A549 treated with dexamethasone at 1 μM for 4 hours (cell line): Measurements from ENCODE around the gene ZNF17. TPM values are rescaled to one million over a fixed set of nuclear protein-coding genes. Genes with fewer than 3 reads are reported as not detected.

Experiments used
- total RNA-seq: library from RNA; stranded (reverse); fragments of 200-300 nt; extraction: Qiagen RNA extraction; gene quantifications from 5 replicates; pipeline ENCODE4 v1.2.3, GENCODE V29; 2022

The ZNF17 gene
- total RNA-seq = 5.0 to 7.8 TPM (median 5.2 TPM) in 5 replicates

DNA sequence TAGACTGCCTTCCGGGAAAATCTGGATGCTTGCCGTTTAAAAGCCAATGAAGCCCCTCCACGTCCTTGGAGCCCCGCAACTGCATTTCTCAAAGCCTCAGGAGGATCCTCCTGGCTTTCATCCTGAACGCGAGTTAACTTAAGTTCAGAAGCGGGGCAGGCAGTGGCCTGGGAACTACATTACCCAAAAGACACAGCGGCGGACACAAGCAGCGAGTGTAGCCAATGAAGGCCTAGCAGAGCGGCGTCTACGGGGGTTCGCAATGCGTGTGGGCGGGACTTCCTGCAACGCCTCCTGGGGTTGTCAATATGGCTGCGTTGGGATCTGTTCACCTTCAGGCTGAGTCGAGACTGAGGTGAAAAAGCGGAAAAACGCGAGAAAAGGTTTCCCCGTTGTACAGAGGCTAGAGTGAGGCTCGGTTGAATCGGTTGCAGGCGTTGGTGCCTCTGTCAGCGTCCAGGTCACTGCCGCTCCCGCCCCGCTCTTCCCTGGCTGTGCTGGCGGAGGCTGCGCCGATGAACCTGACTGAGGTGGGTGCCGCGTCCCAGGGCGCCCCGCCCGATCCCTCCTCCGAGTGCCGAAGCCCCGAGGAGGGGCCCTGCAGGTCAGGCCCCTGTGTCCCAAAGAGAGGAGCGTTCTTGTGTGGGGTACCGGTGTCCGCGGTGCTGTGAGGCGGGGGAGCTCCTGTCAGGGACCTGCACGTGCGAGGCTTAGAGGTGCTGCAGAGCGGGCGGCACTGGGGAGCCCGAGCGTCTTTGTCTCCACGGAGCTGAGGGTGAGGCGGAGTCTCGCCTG, at the start of gene ZNF17:
TSS of gene ZNF17 (plus strand) at position 285 of the 795 bp plus-strand sequence. CDS start 2,455 bp downstream, outside the sequence.

DNA sequence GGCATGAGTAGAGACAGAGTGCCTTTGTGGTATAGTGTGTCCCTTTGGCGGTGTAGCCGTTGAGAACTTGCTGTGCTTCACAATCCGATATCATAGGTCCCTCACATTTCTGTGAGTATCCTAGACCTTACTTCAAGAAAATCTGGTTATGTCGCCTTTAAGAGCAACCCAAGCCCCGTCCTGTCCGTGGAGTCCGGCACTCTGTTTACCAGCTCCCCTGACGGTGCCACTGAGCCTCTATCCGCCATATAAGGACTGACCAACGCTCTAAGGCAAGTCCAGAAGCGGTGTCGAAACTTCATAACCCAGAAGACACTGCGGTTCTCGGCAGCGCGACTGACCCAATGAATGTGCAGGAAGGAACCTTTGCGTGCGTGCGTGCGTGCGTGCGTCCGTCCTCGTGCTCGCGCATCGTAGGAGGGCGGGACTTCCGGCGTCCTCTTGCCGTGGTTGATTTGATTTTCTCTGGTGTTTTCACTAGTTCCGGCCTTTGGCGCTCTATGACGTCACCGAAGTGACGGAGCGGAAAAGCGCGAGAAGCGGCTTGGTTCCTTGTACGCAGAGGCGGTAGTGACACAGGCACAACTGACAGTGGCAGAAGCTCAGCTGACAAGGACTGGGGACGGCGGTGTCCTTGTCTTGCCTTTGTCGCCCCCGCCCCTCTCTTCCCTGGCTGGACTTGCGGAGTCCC, 47.8 kb upstream of the ZNF17 start, which contains the start of the genes TRAPPC2B and ZNF547:
TSS of gene TRAPPC2B (plus strand) at position 555 of the 691 bp plus-strand sequence. CDS start 1,283 bp downstream, outside the sequence.
TSS of gene ZNF547 (plus strand) at position 555 of the 691 bp plus-strand sequence. CDS start 5,005 bp downstream, outside the sequence.

DNA sequence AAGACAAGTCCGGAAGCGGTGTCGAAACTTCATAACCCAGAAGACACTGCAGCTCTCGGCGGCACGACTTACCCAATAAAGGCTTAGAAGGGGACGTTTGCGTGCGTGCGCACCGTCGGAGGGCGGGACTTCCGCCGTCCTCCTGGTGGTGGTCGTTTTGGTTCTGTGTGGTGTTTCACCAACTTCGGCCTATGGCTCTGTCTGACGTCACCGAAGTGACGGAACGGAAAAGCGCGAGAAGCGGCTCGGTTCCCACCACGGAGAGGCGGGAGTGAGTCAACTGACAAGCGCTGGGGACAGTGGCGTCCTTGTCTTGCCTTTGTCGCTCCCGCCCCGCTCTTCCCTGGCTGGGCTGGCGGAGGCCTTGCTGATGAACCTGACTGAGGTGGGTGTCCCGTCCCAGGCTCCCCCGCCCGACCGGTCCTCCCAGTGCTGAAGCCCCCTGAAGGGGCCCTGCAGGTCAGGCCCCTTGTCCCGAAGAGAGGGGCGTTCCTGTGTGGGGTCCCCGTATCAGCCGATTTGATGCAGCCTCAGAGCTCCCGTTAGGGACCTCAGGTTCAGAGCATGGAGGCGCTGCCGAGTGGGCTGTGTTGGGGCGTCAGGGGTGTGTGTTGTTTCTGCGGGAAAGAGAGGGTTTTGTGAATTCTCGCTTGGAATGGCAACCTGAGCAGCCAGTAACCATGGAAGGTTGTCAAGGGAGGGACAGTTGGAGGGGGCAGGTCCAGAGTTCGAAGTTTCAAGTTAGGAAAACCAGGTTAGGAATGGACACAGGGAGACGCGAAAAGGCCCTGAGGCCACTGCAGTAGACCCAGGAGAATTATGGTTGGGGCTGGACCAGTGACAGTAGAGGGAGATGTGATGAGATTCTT, 21.0 kb upstream of the ZNF17 start, which contains the start of gene ZNF548:
TSS of gene ZNF548 (plus strand) at position 125 of the 869 bp plus-strand sequence. CDS start at position 371, 246 bp downstream.

DNA sequence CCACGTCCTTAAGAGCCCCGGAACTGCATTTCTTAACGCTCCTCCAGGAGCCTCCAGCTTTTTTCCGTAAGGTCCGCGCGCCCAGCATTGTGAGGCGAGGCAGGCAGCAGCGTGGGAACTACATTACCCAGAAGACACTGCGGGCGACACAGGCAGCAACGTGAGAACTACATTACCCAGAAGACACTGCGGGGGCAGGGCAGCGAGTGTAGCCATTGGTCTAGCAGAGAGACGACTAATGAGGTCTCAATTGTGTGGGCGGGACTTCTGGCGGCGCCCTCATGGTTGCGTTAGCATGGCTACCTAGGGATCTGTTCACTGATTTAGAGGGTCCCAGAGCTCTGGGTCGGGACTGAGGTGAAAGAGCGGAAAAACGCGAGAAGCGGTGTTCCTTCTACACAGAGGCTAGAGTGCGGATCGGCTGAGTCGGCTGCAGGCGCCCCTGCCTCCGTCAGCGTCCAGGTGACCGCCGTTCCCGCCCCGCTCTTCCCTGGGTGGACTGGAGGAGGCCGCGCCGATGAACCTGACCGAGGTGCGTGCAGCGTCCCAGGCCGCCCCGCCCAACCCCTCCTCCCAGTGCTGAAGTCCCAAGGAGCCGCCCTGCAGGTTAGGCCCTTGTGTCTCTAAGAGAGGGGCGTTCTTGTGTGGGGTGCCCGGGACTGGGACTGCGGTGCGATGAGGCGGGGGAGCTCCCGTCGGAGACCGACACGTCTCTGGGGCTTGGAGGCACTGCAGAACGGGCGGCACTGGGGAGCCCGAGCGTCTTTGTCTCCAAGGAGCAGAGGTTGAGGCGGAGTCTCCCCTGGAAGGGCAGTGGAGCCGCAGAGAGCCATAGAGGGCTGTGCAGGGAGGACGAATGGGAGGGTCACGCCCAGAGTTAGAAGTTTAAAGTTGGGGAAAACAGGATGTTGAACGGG, 24.4 kb downstream of the ZNF17 start, which contains the start of gene ZNF749:
TSS of gene ZNF749 (plus strand) at position 264 of the 917 bp plus-strand sequence. CDS start at position 518, 254 bp downstream.

Other genes starting within 250 kb of the ZNF17 start
- 0.08 to 0.11 TPM in 2 of 5 replicates, not detected in the others for gene DUXA, start 243.7 kb upstream of the ZNF17 start, total RNA-seq
- gene ZNF264, start 219.7 kb upstream of the ZNF17 start, total RNA-seq = 7.5 to 9.6 TPM (median 8.1 TPM) in 5 replicates
- gene AURKC, start 180.1 kb upstream of the ZNF17 start, total RNA-seq = 0.26 to 0.62 TPM (median 0.40 TPM) in 5 replicates
- gene ZNF805, start 170.5 kb upstream of the ZNF17 start, total RNA-seq = 1.5 to 2.8 TPM (median 2.3 TPM) in 5 replicates
- 0.92 to 1.9 TPM (median 1.1 TPM) in 5 replicates for gene ZNF460, start 130.7 kb upstream of the ZNF17 start, total RNA-seq
- gene ZNF543, start 90.7 kb upstream of the ZNF17 start, total RNA-seq = 1.6 to 1.9 TPM (median 1.7 TPM) in 5 replicates
- 2.2 to 2.6 TPM (median 2.2 TPM) in 5 replicates for gene ZNF304, start 59.9 kb upstream of the ZNF17 start, total RNA-seq
- 13.1 to 17.4 TPM (median 13.3 TPM) in 5 replicates for gene TRAPPC2B, start 47.6 kb upstream of the ZNF17 start, total RNA-seq
- gene ZNF547, start 47.6 kb upstream of the ZNF17 start, total RNA-seq = 1.0 to 1.7 TPM (median 1.5 TPM) in 5 replicates
- gene ZNF548, start 21.3 kb upstream of the ZNF17 start, total RNA-seq = 3.8 to 4.8 TPM (median 4.0 TPM) in 5 replicates
- 12.5 to 13.8 TPM (median 13.5 TPM) in 5 replicates for gene ZNF749, start 24.2 kb downstream of the ZNF17 start, total RNA-seq
- gene VN1R1, start 46.0 kb downstream of the ZNF17 start, total RNA-seq = 0.06 to 0.13 TPM in 2 of 5 replicates, not detected in the others
- 0.86 to 1.8 TPM (median 1.6 TPM) in 5 replicates for gene ZNF772, start 66.4 kb downstream of the ZNF17 start, total RNA-seq
- 5.3 to 6.8 TPM (median 6.5 TPM) in 5 replicates for gene ZNF419, start 76.6 kb downstream of the ZNF17 start, total RNA-seq
- 4.2 to 5.7 TPM (median 4.9 TPM) in 5 replicates for gene ZNF773, start 88.8 kb downstream of the ZNF17 start, total RNA-seq
- gene ZNF549, start 116.2 kb downstream of the ZNF17 start, total RNA-seq = 1.7 to 2.0 TPM (median 1.8 TPM) in 5 replicates
- gene ZNF550, start 148.7 kb downstream of the ZNF17 start, total RNA-seq = 2.6 to 4.2 TPM (median 3.9 TPM) in 5 replicates
- 3.8 to 5.0 TPM (median 4.4 TPM) in 5 replicates for gene ZNF416, start 167.8 kb downstream of the ZNF17 start, total RNA-seq
- 0.03 to 0.08 TPM in 2 of 5 replicates, not detected in the others for gene ZIK1, start 173.0 kb downstream of the ZNF17 start, total RNA-seq
- 4.3 to 5.1 TPM (median 4.6 TPM) in 5 replicates for gene ZNF530, start 188.7 kb downstream of the ZNF17 start, total RNA-seq
- gene ZNF134, start 203.1 kb downstream of the ZNF17 start, total RNA-seq = 7.3 to 9.0 TPM (median 8.1 TPM) in 5 replicates
- gene ZNF211, start 222.0 kb downstream of the ZNF17 start, total RNA-seq = 6.3 to 6.9 TPM (median 6.8 TPM) in 5 replicates